ENCODE data around the gene ACTL10. TPM values are rescaled to one million over a fixed set of nuclear protein-coding genes. Genes with fewer than 3 reads are reported as not detected.
A peak's percentile ranks its signal among the peaks of the same experiment; 100 is the strongest.

Gene ACTL10
- total and polyA plus RNA-seq, 2 of the 13 experiments (the other 11 are each of a cell fraction or from before 2014, with no cell fraction given), result not detected

DNA sequence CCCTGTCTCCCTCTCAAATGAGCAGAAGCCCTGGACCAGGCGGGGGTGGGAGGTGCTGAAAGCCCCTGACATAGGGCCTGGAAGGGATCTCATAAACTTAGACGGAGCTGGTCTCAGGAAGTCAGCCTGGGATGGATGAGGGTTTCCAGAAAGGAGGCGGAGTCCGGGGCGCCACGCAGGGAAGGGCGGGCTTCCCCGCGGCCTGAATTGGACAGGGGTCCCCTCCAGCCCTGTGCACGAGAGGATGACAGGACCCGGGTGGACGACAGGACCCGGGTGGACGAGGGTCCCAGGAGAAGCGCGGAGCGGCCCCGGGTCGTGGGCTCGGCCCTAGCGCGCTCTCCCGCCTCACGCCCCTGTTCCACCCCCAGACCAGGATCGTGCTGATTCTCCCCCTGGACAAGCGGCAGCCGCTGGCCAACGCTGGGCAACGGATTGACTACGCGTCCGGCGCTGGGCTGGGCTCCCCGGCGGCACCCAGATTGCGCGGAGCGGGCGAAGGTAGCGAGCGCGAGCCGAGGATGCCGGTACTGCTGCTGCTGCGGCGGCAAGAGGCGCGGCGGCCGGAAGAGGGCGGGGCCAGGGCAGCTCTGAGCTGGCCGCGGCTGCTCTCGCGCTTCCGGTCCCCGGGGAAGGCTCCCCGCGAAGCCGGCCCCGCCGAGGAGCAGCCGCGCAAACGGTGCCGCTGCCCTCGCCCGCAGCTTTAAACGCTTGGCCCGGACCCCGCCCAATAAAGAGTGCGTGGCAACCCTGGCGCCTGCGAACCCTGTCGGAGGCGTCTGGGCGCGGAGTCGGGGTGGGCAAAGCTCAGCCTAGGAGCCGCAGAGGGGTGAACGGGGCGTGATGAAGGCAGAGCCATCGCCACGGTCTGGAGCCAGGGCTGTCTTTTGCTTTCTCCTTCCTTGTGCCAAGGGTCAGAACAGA is 3.3 kb upstream of the ACTL10 start (continued):
- TF ChIP-seq, protein P1, sequence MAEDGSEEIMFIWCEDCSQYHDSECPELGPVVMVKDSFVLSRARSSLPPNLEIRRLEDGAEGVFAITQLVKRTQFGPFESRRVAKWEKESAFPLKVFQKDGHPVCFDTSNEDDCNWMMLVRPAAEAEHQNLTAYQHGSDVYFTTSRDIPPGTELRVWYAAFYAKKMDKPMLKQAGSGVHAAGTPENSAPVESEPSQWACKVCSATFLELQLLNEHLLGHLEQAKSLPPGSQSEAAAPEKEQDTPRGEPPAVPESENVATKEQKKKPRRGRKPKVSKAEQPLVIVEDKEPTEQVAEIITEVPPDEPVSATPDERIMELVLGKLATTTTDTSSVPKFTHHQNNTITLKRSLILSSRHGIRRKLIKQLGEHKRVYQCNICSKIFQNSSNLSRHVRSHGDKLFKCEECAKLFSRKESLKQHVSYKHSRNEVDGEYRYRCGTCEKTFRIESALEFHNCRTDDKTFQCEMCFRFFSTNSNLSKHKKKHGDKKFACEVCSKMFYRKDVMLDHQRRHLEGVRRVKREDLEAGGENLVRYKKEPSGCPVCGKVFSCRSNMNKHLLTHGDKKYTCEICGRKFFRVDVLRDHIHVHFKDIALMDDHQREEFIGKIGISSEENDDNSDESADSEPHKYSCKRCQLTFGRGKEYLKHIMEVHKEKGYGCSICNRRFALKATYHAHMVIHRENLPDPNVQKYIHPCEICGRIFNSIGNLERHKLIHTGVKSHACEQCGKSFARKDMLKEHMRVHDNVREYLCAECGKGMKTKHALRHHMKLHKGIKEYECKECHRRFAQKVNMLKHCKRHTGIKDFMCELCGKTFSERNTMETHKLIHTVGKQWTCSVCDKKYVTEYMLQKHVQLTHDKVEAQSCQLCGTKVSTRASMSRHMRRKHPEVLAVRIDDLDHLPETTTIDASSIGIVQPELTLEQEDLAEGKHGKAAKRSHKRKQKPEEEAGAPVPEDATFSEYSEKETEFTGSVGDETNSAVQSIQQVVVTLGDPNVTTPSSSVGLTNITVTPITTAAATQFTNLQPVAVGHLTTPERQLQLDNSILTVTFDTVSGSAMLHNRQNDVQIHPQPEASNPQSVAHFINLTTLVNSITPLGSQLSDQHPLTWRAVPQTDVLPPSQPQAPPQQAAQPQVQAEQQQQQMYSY (CRISPR knock-in tag; IDR thresholded peaks at IDR 0.05), result 0 out of 2 replicates have a peak, but pooled peaks have one; percentile 39
- no peak; the same call in 1 of the 2 replicates for TF ChIP-seq ZNF615 (CRISPR knock-in tag; IDR thresholded peaks at IDR 0.05; ENCODE audit: borderline replicate concordance)
- peak; percentile 41; the same call in 1 of the 2 replicates for TF ChIP-seq ZNF83 (CRISPR knock-in tag; IDR thresholded peaks at IDR 0.05; ENCODE audit: borderline replicate concordance)
- TF ChIP-seq, protein P2, sequence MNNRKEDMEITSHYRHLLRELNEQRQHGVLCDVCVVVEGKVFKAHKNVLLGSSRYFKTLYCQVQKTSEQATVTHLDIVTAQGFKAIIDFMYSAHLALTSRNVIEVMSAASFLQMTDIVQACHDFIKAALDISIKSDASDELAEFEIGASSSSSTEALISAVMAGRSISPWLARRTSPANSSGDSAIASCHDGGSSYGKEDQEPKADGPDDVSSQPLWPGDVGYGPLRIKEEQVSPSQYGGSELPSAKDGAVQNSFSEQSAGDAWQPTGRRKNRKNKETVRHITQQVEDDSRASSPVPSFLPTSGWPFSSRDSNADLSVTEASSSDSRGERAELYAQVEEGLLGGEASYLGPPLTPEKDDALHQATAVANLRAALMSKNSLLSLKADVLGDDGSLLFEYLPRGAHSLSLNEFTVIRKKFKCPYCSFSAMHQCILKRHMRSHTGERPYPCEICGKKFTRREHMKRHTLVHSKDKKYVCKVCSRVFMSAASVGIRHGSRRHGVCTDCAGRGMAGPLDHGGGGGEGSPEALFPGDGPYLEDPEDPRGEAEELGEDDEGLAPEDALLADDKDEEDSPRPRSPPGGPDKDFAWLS (CRISPR knock-in tag; IDR thresholded peaks at IDR 0.05; ENCODE audit: borderline replicate concordance), result no peak; the same call in 1 of the 2 replicates
- peak; percentile 46; the same call in 1 of the 2 replicates for TF ChIP-seq ZMYM3 (CRISPR knock-in tag; IDR thresholded peaks at IDR 0.05)
- TF ChIP-seq ZNF614 (CRISPR knock-in tag; IDR thresholded peaks at IDR 0.05; ENCODE audit: borderline replicate concordance), result peak; percentile 86; the same call in 1 of the 2 replicates
- peak; percentile 98 for TF ChIP-seq ZNF883 (CRISPR knock-in tag; IDR thresholded peaks at IDR 0.05; ENCODE audit: not compliant biosample characterization)
- no peak for TF ChIP-seq GTF2F1 (IDR thresholded peaks at IDR 0.05; ENCODE audit: low read length)
- TF ChIP-seq CHCHD3 (CRISPR knock-in tag; IDR thresholded peaks at IDR 0.05), result peak; percentile 68; the same call in 1 of the 2 replicates
- no peak for TF ChIP-seq ZEB1 (IDR thresholded peaks at IDR 0.05; ENCODE audit: insufficient replicate concordance, low read depth)
- TF ChIP-seq POLR2G (IDR thresholded peaks at IDR 0.05; ENCODE audit: low read depth, low read length), result peak; percentile 95
- TF ChIP-seq KAT8 (CRISPR knock-in tag; IDR thresholded peaks at IDR 0.05), result peak; percentile 93
- TF ChIP-seq, protein P3, sequence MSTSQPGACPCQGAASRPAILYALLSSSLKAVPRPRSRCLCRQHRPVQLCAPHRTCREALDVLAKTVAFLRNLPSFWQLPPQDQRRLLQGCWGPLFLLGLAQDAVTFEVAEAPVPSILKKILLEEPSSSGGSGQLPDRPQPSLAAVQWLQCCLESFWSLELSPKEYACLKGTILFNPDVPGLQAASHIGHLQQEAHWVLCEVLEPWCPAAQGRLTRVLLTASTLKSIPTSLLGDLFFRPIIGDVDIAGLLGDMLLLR (CRISPR knock-in tag; IDR thresholded peaks at IDR 0.05), result peak; percentile 90
- TF ChIP-seq, protein P4, sequence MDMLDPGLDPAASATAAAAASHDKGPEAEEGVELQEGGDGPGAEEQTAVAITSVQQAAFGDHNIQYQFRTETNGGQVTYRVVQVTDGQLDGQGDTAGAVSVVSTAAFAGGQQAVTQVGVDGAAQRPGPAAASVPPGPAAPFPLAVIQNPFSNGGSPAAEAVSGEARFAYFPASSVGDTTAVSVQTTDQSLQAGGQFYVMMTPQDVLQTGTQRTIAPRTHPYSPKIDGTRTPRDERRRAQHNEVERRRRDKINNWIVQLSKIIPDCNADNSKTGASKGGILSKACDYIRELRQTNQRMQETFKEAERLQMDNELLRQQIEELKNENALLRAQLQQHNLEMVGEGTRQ (IDR thresholded peaks at IDR 0.05; ENCODE audit: low read depth, low read length), result no peak
- TF ChIP-seq, protein P4 (CRISPR knock-in tag; IDR thresholded peaks at IDR 0.05; ENCODE audit: borderline replicate concordance), result no peak; the same call in 1 of the 2 replicates
- TF ChIP-seq NFRKB (IDR thresholded peaks at IDR 0.05), result no peak
- TF ChIP-seq, protein P5, sequence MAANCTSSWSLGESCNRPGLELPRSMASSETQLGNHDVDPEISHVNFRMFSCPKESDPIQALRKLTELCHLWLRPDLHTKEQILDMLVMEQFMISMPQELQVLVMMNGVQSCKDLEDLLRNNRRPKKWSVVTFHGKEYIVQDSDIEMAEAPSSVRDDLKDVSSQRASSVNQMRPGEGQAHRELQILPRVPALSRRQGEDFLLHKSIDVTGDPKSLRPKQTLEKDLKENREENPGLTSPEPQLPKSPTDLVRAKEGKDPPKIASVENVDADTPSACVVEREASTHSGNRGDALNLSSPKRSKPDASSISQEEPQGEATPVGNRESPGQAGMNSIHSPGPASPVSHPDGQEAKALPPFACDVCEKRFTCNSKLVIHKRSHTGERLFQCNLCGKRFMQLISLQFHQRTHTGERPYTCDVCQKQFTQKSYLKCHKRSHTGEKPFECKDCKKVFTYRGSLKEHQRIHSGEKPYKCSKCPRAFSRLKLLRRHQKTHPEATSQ (CRISPR knock-in tag; IDR thresholded peaks at IDR 0.05; ENCODE audit: borderline replicate concordance), result peak; percentile 89; the same call in 1 of the 2 replicates
- no peak for TF ChIP-seq PRPF4 (IDR thresholded peaks at IDR 0.05; ENCODE audit: low read depth, low read length, poor library complexity, severe bottlenecking)
